ENCODE results near the gene CACYBP. TPM values are rescaled to one million over a fixed set of nuclear protein-coding genes. Genes with fewer than 3 reads are reported as not detected.

Gene CACYBP, protein sequence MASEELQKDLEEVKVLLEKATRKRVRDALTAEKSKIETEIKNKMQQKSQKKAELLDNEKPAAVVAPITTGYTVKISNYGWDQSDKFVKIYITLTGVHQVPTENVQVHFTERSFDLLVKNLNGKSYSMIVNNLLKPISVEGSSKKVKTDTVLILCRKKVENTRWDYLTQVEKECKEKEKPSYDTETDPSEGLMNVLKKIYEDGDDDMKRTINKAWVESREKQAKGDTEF
- 210 and 337 TPM in 2 replicates for total RNA-seq

DNA sequence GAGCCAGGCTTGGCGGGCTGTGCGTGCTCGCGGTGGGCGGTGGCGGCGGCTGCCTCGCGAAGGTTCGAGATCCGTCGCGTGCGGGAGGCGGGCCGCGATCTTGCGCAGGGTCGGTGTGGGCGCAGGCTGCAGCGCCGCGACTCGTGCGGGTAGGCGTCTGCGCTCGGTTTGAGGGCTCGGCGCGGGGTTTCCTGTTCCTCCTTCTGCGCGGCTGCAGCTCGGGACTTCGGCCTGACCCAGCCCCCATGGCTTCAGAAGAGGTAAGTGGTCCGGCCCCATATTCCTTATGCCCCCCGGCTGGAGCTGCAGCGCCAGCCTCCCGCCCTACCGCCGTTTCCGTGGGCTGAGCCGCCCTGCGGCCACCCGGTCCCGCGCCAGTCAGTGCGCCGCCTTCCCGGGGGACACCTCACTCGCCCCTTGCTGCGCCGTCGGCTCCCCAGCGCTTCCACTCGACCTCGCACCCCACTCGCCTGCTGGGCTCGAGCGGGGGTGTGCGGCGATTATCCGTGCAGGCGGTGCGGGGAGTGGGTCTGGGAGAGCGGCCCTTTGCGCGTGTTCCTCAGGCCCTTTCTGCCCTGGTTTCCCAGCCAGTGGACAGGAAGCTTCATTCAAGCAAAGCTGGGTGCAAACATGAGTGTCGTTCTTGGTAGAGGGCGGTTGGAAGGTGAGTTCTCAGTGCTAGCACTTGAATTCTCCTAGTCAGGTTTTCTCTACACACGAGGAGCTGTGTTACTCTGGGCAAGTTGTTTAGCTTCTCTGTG lies at the start of gene CACYBP:
Gene CACYBP, plus strand, starts transcription at position 12 of the 761 bp plus-strand sequence. Its CDS starts 234 bp downstream, at position 246.

DNA sequence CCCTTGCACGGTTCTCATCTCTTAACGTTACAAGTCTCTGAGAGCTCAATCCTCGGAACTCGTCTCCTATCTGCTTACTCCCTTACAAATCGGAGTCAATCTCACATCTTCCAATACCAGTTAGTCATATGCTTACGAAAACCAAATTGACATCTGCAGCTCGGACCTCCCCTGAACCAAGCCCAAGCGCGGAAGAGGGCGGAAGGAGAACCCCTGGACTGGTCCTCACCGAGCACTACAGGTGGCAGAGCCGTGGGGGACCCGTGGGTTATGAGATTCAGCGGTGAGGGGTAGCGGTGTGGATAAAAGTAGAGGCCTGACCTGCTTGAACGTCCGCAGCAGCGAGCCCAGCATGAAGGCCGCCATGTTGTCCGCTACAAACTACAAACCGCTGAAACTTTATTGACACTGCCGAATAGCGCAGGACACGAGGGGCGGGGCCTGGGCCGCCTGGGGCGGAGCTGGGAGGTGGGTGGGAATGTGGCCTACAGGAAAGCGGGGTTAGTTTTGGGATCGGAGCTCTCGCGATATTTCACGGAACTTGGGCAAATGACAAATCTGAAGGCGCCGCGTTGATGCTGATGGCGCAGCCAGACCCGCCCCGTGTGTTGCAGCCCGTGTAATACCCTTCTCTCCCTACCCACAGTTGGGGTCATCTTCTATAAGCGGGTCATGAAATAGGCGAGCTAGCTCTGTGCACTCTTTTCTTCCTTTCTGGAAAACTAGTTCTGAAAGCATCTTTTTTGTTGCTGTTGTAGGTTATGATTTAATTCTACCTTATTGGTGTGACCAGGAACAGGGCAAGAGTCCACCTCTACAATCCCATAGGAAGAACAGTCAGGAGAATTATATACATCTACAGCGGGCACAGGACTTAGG lies 23.5 kb downstream of the CACYBP start, which contains the start of gene MRPS14:
Gene MRPS14, minus strand, starts transcription at position 383 of the 879 bp plus-strand sequence. Its CDS starts 17 bp downstream, at position 366.

Other genes starting within 250 kb of the CACYBP start
- 26.6 and 32.8 TPM in 2 replicates for gene MRPS14, start 23.5 kb downstream of the CACYBP start, total RNA-seq
- gene TNN, start 67.9 kb downstream of the CACYBP start, total RNA-seq: not detected in 2 replicates
- gene KIAA0040, start 192.8 kb downstream of the CACYBP start, total RNA-seq: 9.3 and 21.4 TPM in 2 replicates